H1 (cell line): ENCODE measurements around the gene CCDC183. TPM values are rescaled to one million over a fixed set of nuclear protein-coding genes. Genes with fewer than 3 reads are reported as not detected.
A peak's percentile ranks its signal among the peaks of the same experiment; 100 is the strongest.

ENCODE experiments used
- CEBPB ChIP-seq: IDR thresholded peaks from 2 replicates; pipeline ENCODE4 v1.6.1; 2012; ENCODE audit warnings: low read depth, low read length
- CTBP2 ChIP-seq: IDR thresholded peaks from 2 replicates; pipeline ENCODE4 v1.7.0; 2011; ENCODE audit warnings: borderline replicate concordance, mild to moderate bottlenecking, moderate library complexity, mixed read lengths, low read length; ENCODE audit not compliant: insufficient read depth, insufficient read length
- JUN ChIP-seq: IDR thresholded peaks from 2 replicates; pipeline ENCODE4 v1.6.1; 2011; ENCODE audit warnings: low read depth, mild to moderate bottlenecking, improper control_type of control experiment, low read length
- KDM5A ChIP-seq: fragments of 200-600 bp; IDR thresholded peaks from 2 replicates; pipeline ENCODE4 v1.7.1; 2012; ENCODE audit warnings: mild to moderate bottlenecking, low read length, inconsistent platforms, mixed read lengths
- POLR2AphosphoS5 ChIP-seq: IDR thresholded peaks from 2 replicates; pipeline ENCODE4 v1.6.1; 2011; ENCODE audit warnings: low read depth, low read length
- SAP30 ChIP-seq: fragments of 300-600 bp; sonication (generic); IDR thresholded peaks from 2 replicates; pipeline ENCODE4 v1.7.1; 2012; ENCODE audit warnings: low read length, moderate library complexity, mild to moderate bottlenecking, inconsistent platforms; ENCODE audit not compliant: insufficient read depth, insufficient replicate concordance
- SIX5 ChIP-seq: IDR thresholded peaks from 2 replicates; pipeline ENCODE4 v1.6.1; 2011; ENCODE audit warnings: mild to moderate bottlenecking, low read depth, low read length
- SP2 ChIP-seq: IDR thresholded peaks from 2 replicates; pipeline ENCODE4 v1.6.1; 2012; ENCODE audit warnings: mild to moderate bottlenecking, low read length, inconsistent platforms
- USF2 ChIP-seq: IDR thresholded peaks from 2 replicates; pipeline ENCODE4 v1.6.1; 2011; ENCODE audit warnings: low read length, improper control_type of control experiment
- polyA plus RNA-seq, 7 experiments: library from polyadenylated mRNA; depleted of rRNA in 3 of 7; stranded (reverse) in 5 of 7; unstranded in 2 of 7; fragments of >200 nt in 5 of 7; fragments of 200-250 nt in 2 of 7; gene quantifications; 1 replicate in 5 of 7; 2 replicates in 1 of 7; 4 replicates in 1 of 7; pipeline versions ENCODE4 v1.2.1 to v1.2.3, GENCODE V29; 2011 to 2013; ENCODE audit warnings: missing spikeins in 2 of 7, mixed read lengths in 2 of 7
- total RNA-seq: library from RNA; stranded (reverse); fragmentation: NEBNext Ultra II Directional; extraction: Animal tissue kit (Norgen Biotek cat#: 25700); gene quantifications from 2 replicates; pipeline ENCODE4 v1.2.1, GENCODE V29; 2021
- TF ChIP-seq, protein P1 (sequence below): IDR thresholded peaks from 2 replicates; pipeline ENCODE4 v1.6.1; 2012; ENCODE audit warnings: inconsistent platforms

Gene CCDC183
- total and polyA plus RNA-seq, 2 of the 8 experiments (the other 6 are each of a cell fraction or from before 2014, with no cell fraction given) = 0.51 to 1.6 TPM

DNA sequence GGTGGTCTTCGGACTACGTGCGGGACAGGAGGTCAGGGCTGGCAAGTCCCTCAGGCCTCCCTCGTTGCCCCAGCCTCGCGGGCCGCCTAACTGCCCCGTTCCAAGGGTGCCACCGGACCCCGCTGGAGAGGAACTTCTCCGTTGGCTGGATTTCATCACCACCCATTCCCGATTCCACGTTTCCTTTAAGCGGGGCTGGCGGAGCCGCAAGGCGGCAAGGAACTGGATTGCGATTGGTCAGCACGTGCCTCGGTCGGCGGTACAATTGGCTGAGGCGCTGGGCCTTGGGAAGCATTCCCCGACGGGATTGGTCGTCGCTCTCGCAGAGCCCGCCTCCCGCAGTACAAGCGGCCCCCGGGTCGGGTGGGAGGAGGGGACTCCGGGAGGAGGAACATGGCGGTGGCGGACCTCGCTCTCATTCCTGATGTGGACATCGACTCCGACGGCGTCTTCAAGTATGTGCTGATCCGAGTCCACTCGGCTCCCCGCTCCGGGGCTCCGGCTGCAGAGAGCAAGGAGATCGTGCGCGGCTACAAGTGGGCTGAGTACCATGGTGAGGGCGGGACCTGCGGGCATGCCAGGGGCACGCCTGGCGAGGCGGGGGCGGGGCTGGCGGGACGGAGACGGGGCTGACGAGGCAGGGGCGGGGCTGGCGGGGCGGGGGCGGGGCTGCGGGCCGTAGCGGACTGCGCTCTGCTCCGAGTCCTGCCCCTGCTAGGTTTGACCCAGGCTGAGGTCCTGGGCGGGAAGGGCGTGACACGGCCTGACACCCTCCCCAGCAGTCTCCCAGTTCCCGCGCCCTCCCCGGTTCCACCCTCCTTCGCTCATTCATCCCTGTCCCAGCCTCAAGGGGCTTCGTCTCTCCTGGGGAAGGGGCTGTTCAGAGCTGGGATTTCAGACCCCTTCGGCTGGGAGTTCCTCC lies 53.2 kb downstream of the CCDC183 start, which contains the start of gene PHPT1 (continued):
- TF ChIP-seq USF2 (peak; percentile 60; the same call in 1 of the 2 replicates), POLR2AphosphoS5 (peak; percentile 94), SAP30 (peak; percentile 38), SIX5 (no peak), CTBP2 (no peak), CEBPB (peak; percentile 87), SP2 (peak; percentile 79), KDM5A (peak; percentile 34; the same call in 1 of the 2 replicates), JUN (no peak)
- TF ChIP-seq, protein P1, sequence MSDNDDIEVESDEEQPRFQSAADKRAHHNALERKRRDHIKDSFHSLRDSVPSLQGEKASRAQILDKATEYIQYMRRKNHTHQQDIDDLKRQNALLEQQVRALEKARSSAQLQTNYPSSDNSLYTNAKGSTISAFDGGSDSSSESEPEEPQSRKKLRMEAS = peak; percentile 60
